ENCODE measurements around the gene CDC42EP5. TPM values are rescaled to one million over a fixed set of nuclear protein-coding genes. Genes with fewer than 3 reads are reported as not detected.
"Not testable (repeated sequence)": the region's sequence is repeated elsewhere in the genome, so short reads cannot be mapped to it uniquely, and the experiment has no call there.

CDC42EP5 gene
- total and polyA plus RNA-seq, 5 donors from 2014 or later = not detected

DNA sequence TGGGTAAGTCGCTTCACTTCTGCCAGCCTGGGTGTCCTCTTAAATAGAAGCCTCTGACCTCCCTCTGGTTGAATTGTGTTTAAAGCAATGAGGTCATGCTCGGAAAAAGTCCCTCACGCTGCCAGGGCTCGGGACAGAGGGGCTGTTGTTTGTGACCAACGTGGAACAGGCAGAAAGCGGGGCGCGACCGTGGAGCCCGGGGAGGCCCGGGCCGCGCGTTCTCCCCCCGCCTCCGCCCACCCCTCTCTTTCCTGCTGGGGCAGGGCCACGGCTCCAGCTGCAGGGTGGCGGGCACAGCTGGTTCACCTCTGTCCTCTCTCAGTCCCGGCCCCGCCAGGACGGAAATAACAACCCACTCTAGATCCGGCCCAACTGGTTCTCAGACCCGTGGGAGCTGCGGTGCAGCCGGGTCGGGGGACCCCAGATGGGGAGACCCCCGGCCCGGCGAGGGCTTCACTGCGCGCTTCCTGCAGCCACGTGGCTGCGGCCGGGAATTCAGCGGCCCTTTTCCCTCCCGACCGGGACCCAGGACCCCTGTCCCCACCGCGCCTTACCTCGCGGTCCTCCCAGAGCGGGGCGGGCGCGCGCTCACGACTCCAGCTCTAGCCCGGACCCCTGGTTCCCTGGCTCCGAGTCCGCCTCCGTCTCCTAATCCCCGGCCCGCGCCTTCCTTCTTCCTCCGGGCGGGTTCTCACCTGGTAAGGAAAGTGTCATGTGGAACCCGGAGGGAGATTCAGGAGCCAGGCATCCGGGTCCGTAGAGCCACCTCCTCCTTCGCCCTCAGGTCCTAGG is 1.9 kb downstream of the CDC42EP5 start:
- H3K27ac ChIP-seq (ENCODE audit: insufficient read depth, low read length, poor library complexity, severe bottlenecking) = no peak overlapping the region
- no peaks in the 10 kb centered on the region for H3K36me3 ChIP-seq (ENCODE audit: control insufficient read depth, insufficient read depth, low read length)
- Mint-ChIP-seq H3K27ac (no peak overlapping the region), H3K4me3 (no peak overlapping the region), H3K27me3 (peaks cover 58% of the 10 kb centered on the region), H3K4me1 (peaks cover 0 to 20% (median 10%) of the 10 kb centered on the region in 4 donors), H3K36me3 (no peaks in the 10 kb centered on the region), H3K9me3 (no peaks in the 10 kb centered on the region)
- H3K27me3 ChIP-seq (ENCODE audit: control insufficient read depth, insufficient read depth, low read length) = peaks cover 9% of the 10 kb centered on the region
- DNase-seq (no peak), ATAC-seq (ENCODE audit: low read depth in 2 of 2) (peak in 1 of 2 donors; percentile 37)
- H3K4me1 ChIP-seq (ENCODE audit: control insufficient read depth, insufficient read depth, low read length, poor library complexity, severe bottlenecking) = peaks cover 9% of the 10 kb centered on the region
- no peaks in the 10 kb centered on the region for H3K9me3 ChIP-seq (ENCODE audit: control insufficient read depth in 2 of 2, low read length in 2 of 2)
- no peak overlapping the region for H3K4me3 ChIP-seq (ENCODE audit: low read depth, low read length)

DNA sequence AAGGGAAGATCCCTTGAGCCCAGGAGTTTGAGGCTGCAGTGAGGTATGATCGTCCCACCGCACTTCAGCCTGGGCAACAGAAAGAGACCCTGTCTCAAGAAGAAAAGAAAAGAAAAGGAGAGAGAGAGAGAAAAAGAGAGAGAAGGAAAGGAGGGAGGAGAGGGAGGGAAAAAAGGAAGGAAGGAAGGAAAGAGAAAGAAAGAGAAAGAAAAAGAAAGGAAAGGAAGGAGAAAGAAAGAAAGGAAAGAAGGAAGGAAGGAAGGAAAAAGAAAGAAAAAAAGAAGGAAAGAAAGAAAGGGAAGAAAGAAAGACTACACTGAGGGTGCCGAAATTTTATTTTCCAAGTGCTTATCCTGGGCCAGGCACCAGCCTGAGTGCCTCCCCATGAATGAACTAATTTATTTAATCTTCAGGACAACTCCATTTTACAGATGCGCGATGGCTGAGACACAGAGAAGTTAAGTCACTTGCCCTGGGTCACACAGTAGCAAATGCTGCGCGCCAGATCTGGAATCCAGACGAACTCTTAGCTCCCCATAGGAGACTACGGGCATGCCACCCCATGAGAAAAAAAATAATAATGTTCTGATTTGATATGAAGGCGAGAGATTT is 2.7 kb downstream of the CDC42EP5 start:
- no peaks in the 10 kb centered on the region for H3K36me3 ChIP-seq (ENCODE audit: control insufficient read depth, insufficient read depth, low read length)
- Mint-ChIP-seq H3K9me3 (no peaks in the 10 kb centered on the region), H3K4me1 (peaks cover 0 to 24% (median 10%) of the 10 kb centered on the region in 4 donors), H3K4me3 (peak overlapping the region in 2 of 4 donors; percentile 38 to 40), H3K36me3 (no peaks in the 10 kb centered on the region), H3K27me3 (peaks cover 61% of the 10 kb centered on the region), H3K27ac (peak overlapping the region in 1 of 3 donors; percentile 52)
- H3K9me3 ChIP-seq (ENCODE audit: control insufficient read depth in 2 of 2, low read length in 2 of 2) = no peaks in the 10 kb centered on the region
- peaks cover 9% of the 10 kb centered on the region for H3K27me3 ChIP-seq (ENCODE audit: control insufficient read depth, insufficient read depth, low read length)
- H3K4me3 ChIP-seq (ENCODE audit: low read depth, low read length) = no peak overlapping the region
- peaks cover 9% of the 10 kb centered on the region for H3K4me1 ChIP-seq (ENCODE audit: control insufficient read depth, insufficient read depth, low read length, poor library complexity, severe bottlenecking)
- ATAC-seq (ENCODE audit: low read depth in 2 of 2) (no peak), DNase-seq (no peak)
- no peak overlapping the region for H3K27ac ChIP-seq (ENCODE audit: insufficient read depth, low read length, poor library complexity, severe bottlenecking)

DNA sequence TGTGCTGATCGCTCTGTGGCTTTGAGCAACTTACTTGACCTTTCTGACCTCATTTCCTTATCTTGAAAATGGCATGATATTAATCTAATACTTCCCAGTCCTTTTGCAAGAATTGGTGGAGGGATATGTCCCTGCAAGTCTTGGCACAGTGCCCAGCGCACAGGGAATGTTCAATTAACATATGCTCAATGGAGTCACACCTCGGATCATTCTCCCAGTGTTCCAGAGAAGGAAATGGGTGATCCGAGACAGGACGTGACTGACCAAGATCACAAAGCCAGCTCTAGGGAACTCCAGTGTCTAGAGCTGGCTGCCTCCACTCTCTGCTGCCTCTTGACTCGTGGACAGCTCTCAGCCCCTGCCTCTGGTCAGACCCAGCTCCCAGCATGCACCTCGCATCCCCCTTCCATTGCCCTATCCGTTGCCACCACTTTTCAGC is 3.6 kb downstream of the CDC42EP5 start:
- DNase-seq = no peak

DNA sequence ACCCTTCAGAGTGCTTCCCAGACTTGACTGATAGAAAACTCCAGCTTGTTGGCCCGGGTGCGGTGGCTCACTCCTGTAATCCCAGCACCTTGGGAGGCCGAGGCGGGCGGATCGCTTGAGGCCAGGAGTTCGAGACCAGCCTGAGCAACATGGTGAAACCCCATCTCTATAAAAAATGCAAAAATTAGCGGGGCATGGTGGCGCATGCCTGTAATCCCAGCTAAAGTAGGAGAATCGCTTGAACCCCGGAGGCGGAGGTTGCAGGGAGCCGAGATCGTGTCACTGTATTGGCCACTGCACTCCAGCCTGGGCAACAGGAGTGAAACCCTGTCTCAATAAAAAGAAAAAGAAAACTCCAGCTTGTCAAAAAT is 7.0 kb downstream of the CDC42EP5 start:
- not testable (repeated sequence) for ATAC-seq (ENCODE audit: low read depth in 2 of 2); H3K27ac Mint-ChIP-seq; H3K27ac ChIP-seq (ENCODE audit: insufficient read depth, low read length, poor library complexity, severe bottlenecking); H3K4me3 ChIP-seq (ENCODE audit: low read depth, low read length); H3K36me3 Mint-ChIP-seq; H3K9me3 Mint-ChIP-seq; DNase-seq; H3K36me3 ChIP-seq (ENCODE audit: control insufficient read depth, insufficient read depth, low read length); H3K9me3 ChIP-seq (ENCODE audit: control insufficient read depth in 2 of 2, low read length in 2 of 2); H3K27me3 ChIP-seq (ENCODE audit: control insufficient read depth, insufficient read depth, low read length)
- peaks cover 36% of the 10 kb centered on the region for H3K4me1 ChIP-seq (ENCODE audit: control insufficient read depth, insufficient read depth, low read length, poor library complexity, severe bottlenecking)
- H3K4me1 Mint-ChIP-seq = peaks cover 0 to 41% (median 16%) of the 10 kb centered on the region in 4 donors
- H3K27me3 Mint-ChIP-seq = peaks cover 51% of the 10 kb centered on the region
- H3K4me3 Mint-ChIP-seq = peak overlapping the region; percentile 71 to 92 (median 75)

More for the DNA sequence above, 3.6 kb downstream of the CDC42EP5 start:
- Histone ChIP-seq H3K4me1 (ENCODE audit: control insufficient read depth, insufficient read depth, low read length, poor library complexity, severe bottlenecking) (peaks cover 15% of the 10 kb centered on the region), H3K27me3 (ENCODE audit: control insufficient read depth, insufficient read depth, low read length) (peaks cover 9% of the 10 kb centered on the region), H3K36me3 (ENCODE audit: control insufficient read depth, insufficient read depth, low read length) (no peaks in the 10 kb centered on the region), H3K4me3 (ENCODE audit: low read depth, low read length) (no peak overlapping the region), H3K27ac (ENCODE audit: insufficient read depth, low read length, poor library complexity, severe bottlenecking) (no peak overlapping the region), H3K9me3 (ENCODE audit: control insufficient read depth in 2 of 2, low read length in 2 of 2) (no peaks in the 10 kb centered on the region)
- Mint-ChIP-seq H3K4me1 (peaks cover 0 to 27% (median 10%) of the 10 kb centered on the region in 4 donors), H3K36me3 (no peaks in the 10 kb centered on the region), H3K27ac (no peak overlapping the region), H3K9me3 (no peaks in the 10 kb centered on the region), H3K4me3 (peak overlapping the region in 1 of 4 donors; percentile 67), H3K27me3 (peaks cover 61% of the 10 kb centered on the region)
- ATAC-seq (ENCODE audit: low read depth in 2 of 2) = no peak

DNA sequence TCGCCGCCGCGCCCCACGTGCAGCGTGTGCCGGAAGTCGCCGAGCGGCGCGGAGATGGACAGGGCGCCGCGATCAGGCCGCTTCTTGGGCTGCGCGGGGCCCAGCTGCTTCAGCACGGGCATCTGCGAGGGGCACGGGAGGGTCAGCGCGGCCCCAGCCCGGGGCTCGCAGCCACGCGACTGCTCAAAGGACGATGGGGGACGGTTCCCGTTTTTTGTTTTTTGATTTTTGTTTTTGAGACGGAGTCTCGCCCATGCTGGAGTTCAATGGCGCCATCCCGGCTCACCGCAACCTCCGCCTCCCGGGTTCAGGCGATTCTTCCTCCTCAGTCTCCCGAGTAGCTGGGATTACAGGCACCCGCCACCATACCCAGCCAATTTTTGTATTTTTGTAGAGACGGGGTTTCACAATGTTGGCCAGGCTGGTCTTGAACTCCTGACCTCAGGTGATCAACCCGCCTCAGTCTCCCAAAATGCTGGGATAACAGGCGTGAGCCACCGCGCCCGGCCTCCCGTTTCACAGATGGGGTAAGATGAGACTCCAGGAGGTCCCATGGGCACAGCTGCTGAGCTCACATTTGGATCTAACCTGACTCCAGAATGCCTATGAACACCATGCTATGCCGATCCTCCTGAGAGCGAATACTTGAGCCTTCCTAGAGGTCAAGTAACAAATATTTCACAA is 7.5 kb downstream of the CDC42EP5 start:
- no peak for ATAC-seq (ENCODE audit: low read depth in 2 of 2)
- H3K27me3 Mint-ChIP-seq = peaks cover 48% of the 10 kb centered on the region
- H3K4me3 Mint-ChIP-seq = peak overlapping the region; percentile 71 to 92 (median 75)
- no peaks in the 10 kb centered on the region for H3K9me3 Mint-ChIP-seq
- DNase-seq = no peak
- peaks cover 9% of the 10 kb centered on the region for H3K36me3 ChIP-seq (ENCODE audit: control insufficient read depth, insufficient read depth, low read length)
- H3K27ac Mint-ChIP-seq = peak overlapping the region in 1 of 3 donors; percentile 35
- no peak overlapping the region for H3K27ac ChIP-seq (ENCODE audit: insufficient read depth, low read length, poor library complexity, severe bottlenecking)
- H3K4me1 Mint-ChIP-seq = peaks cover 0 to 37% (median 14%) of the 10 kb centered on the region in 4 donors
- H3K4me1 ChIP-seq (ENCODE audit: control insufficient read depth, insufficient read depth, low read length, poor library complexity, severe bottlenecking) = peaks cover 32% of the 10 kb centered on the region
- H3K27me3 ChIP-seq (ENCODE audit: control insufficient read depth, insufficient read depth, low read length) = peaks cover 7% of the 10 kb centered on the region
- H3K9me3 ChIP-seq (ENCODE audit: control insufficient read depth in 2 of 2, low read length in 2 of 2) = no peaks in the 10 kb centered on the region
- no peaks in the 10 kb centered on the region for H3K36me3 Mint-ChIP-seq
- no peak overlapping the region for H3K4me3 ChIP-seq (ENCODE audit: low read depth, low read length)

DNA sequence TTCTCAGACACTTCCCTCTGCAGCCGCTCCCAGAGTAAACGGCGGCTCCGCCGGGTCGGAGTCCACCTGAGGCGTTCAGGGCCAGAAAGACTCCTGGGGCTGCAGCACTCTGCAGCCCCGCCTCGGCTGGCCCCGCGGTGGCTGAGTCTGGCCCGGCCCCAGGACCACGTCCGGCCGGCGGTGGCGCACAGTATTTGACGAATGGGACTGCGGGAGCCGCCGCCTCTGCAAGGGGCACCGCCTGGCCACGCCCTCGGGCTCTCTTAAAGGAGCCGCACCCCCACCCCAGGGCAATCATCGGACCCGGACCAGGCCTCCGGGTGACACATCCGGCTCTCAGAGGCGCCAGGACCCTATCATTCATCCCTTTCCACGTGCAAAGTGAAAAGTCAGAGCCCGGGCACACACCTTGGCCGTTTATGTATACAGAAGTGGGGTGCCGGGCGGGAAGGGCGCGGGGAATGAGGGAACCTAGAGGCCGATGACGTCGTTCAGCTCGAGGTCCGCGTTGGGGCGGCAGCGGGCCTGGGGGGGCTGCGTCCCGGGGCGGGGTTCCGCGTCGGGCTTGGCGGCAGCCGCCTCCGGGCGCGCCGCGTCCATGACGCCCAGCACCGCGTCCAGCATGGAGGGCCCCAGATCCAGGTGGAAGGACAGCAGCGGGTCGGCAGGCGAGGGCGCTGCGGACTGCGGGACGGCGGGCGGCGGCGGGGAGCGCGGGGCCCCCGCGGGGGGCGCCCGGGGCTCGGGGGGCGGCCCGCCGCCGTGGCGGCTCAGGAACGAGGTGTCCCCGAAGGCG is 8.3 kb downstream of the CDC42EP5 start:
- peak overlapping the region; percentile 62 for H3K4me3 ChIP-seq (ENCODE audit: low read depth, low read length)
- ATAC-seq (ENCODE audit: low read depth in 2 of 2) (peak; percentile 13 to 32), DNase-seq (peak; percentile 61 to 88 (median 65))
- H3K36me3 ChIP-seq (ENCODE audit: control insufficient read depth, insufficient read depth, low read length) = peaks cover 12% of the 10 kb centered on the region
- H3K27me3 Mint-ChIP-seq = peaks cover 40% of the 10 kb centered on the region
- peak overlapping the region in 2 of 3 donors; percentile 93 for H3K27ac Mint-ChIP-seq
- H3K4me3 Mint-ChIP-seq = peak overlapping the region; percentile 89 to 98 (median 93)
- H3K9me3 Mint-ChIP-seq = no peaks in the 10 kb centered on the region
- no peaks in the 10 kb centered on the region for H3K9me3 ChIP-seq (ENCODE audit: control insufficient read depth in 2 of 2, low read length in 2 of 2)
- H3K36me3 Mint-ChIP-seq = peaks cover 2% of the 10 kb centered on the region
- peak overlapping the region; percentile 85 for H3K27ac ChIP-seq (ENCODE audit: insufficient read depth, low read length, poor library complexity, severe bottlenecking)
- peaks cover 5% of the 10 kb centered on the region for H3K27me3 ChIP-seq (ENCODE audit: control insufficient read depth, insufficient read depth, low read length)
- H3K4me1 ChIP-seq (ENCODE audit: control insufficient read depth, insufficient read depth, low read length, poor library complexity, severe bottlenecking) = peaks cover 32% of the 10 kb centered on the region
- peaks cover 0 to 32% (median 11%) of the 10 kb centered on the region in 4 donors for H3K4me1 Mint-ChIP-seq

DNA sequence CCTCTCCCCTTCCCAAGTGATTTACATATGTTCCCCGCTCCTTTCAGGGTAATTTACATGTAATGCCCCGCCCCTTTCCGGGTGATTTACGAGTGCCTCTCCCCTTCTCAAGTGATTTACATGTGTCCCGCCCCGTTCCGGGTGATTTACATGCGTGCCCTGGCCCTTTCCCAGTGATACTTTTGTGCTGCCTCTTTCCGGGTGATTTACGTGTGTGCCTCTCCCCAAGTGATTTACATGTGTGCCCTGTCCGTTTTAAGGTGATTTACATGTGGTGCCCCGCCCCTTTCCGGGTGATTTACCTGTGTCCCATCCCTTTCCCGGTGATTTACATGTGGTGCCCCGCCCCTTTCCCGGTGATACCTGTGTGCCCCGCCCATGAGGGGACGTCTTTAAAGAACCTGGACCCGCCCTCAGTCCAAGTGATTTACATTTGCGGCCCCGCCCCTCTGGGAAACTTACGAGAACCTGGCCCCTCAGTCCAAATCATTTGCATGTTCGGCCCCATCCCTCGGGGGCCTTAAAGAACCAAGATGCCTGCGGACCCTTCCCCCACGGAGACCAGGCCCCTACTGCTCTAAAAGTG is 9.0 kb downstream of the CDC42EP5 start:
- ATAC-seq (ENCODE audit: low read depth in 2 of 2) = peak; percentile 56
- peaks cover 0 to 35% (median 15%) of the 10 kb centered on the region in 4 donors for H3K4me1 Mint-ChIP-seq
- Histone ChIP-seq H3K27me3 (ENCODE audit: control insufficient read depth, insufficient read depth, low read length) (no peaks in the 10 kb centered on the region), H3K27ac (ENCODE audit: insufficient read depth, low read length, poor library complexity, severe bottlenecking) (peak overlapping the region; percentile 85), H3K4me3 (ENCODE audit: low read depth, low read length) (peak overlapping the region; percentile 62), H3K9me3 (ENCODE audit: control insufficient read depth in 2 of 2, low read length in 2 of 2) (no peaks in the 10 kb centered on the region), H3K36me3 (ENCODE audit: control insufficient read depth, insufficient read depth, low read length) (peaks cover 19% of the 10 kb centered on the region), H3K4me1 (ENCODE audit: control insufficient read depth, insufficient read depth, low read length, poor library complexity, severe bottlenecking) (peaks cover 32% of the 10 kb centered on the region)
- H3K9me3 Mint-ChIP-seq = no peaks in the 10 kb centered on the region
- peak; percentile 84 to 94 (median 88) for DNase-seq
- peak overlapping the region; percentile 89 to 98 (median 93) for H3K4me3 Mint-ChIP-seq
- H3K36me3 Mint-ChIP-seq = peaks cover 7% of the 10 kb centered on the region
- H3K27ac Mint-ChIP-seq = peak overlapping the region in 2 of 3 donors; percentile 93
- H3K27me3 Mint-ChIP-seq = peaks cover 34% of the 10 kb centered on the region
